ENCODE results near the gene AMACR. TPM values are rescaled to one million over a fixed set of nuclear protein-coding genes. Genes with fewer than 3 reads are reported as not detected.

AMACR gene
- total and polyA plus RNA-seq, 2 of the 8 experiments (the other 6 are each of a cell fraction or from before 2014, with no cell fraction given) = 9.1 to 12.6 TPM

- no peak for FAIRE-seq
- POLR2A ChIA-PET (ENCODE audit: partially characterized antibody) = interaction anchor here (1.3 kb wide), 1 partner anchor 14 kb away, joined by 5 read pairs; the partner anchor contains the start of gene AMACR
- H2AK5ac ChIP-seq (ENCODE audit: low read depth, low read length) = no peak overlapping the region
Observed at GRCh38 chr5:34022121-34022705, 14.4 kb upstream of the AMACR start.

More at GRCh38 chr5:34022121-34022705, 14.4 kb upstream of the AMACR start:
- Histone ChIP-seq H4K5ac (ENCODE audit: insufficient read length, low read depth, low read length) (no peak overlapping the region), H3K36me3 (ENCODE audit: control insufficient read depth in 2 of 4, insufficient read depth in 4 of 4, low read length in 3 of 4) (no peaks in the 10 kb centered on the region), H2BK15ac (ENCODE audit: low read length) (no peak overlapping the region), H3K4me3 (ENCODE audit: extremely low read depth in 1 of 4, insufficient read depth in 2 of 4, low read depth in 3 of 4, low read length in 4 of 4) (no peak overlapping the region), H3K56ac (replicated peaks; ENCODE audit: insufficient read length, low read depth, low read length) (no peak overlapping the region), H3K4me2 (ENCODE audit: insufficient read depth in 1 of 2, low read depth in 2 of 2, low read length in 2 of 2) (no peak overlapping the region), H3K18ac (ENCODE audit: extremely low read depth, low read length) (no peak overlapping the region), H3K4me1 (replicated peaks in 1 of 4; ENCODE audit: control insufficient read depth in 3 of 4, insufficient read depth in 4 of 4, low read length in 3 of 4) (no peaks in the 10 kb centered on the region), H2BK12ac (ENCODE audit: low read depth, low read length) (no peak overlapping the region), H4K91ac (replicated peaks; ENCODE audit: insufficient read length, low read length) (no peak overlapping the region), H3K79me1 (ENCODE audit: low read depth, low read length) (no peaks in the 10 kb centered on the region), H3K27ac (ENCODE audit: low read depth, low read length) (no peak overlapping the region), H3K9me3 (ENCODE audit: insufficient read depth in 2 of 2, low read depth in 1 of 2, low read length in 1 of 2) (no peaks in the 10 kb centered on the region), H2BK120ac (replicated peaks; ENCODE audit: low read depth, low read length) (no peak overlapping the region), H3K79me2 (ENCODE audit: control insufficient read depth in 1 of 2, insufficient read depth in 2 of 2, low read length in 2 of 2) (no peaks in the 10 kb centered on the region), H3K23me2 (ENCODE audit: low read depth, low read length) (no peaks in the 10 kb centered on the region), H2BK5ac (ENCODE audit: low read depth, low read length) (no peak overlapping the region), H3K4ac (replicated peaks; ENCODE audit: insufficient read length, low read depth, low read length) (no peak overlapping the region), H3K9ac (replicated peaks in 1 of 4; ENCODE audit: extremely low read depth in 1 of 4, low read depth in 3 of 4, low read length in 3 of 4) (no peak overlapping the region), H3K27me3 (replicated peaks in 1 of 4; ENCODE audit: control insufficient read depth in 3 of 4, extremely low read depth in 1 of 4, insufficient read depth in 3 of 4, low read length in 3 of 4) (no peaks in the 10 kb centered on the region), H2BK20ac (ENCODE audit: low read length) (no peak overlapping the region), H3K14ac (ENCODE audit: insufficient read length) (no peak overlapping the region), H3K23ac (ENCODE audit: insufficient read length) (no peak overlapping the region), H4K20me1 (replicated peaks in 1 of 2; ENCODE audit: control insufficient read depth in 1 of 2, insufficient read depth in 2 of 2, low read length in 2 of 2) (no peaks in the 10 kb centered on the region), H4K8ac (ENCODE audit: extremely low read depth, insufficient read depth, low read length) (no peak overlapping the region), H2AFZ (ENCODE audit: low read length) (no peak overlapping the region)
- DNase-seq (ENCODE audit: low read depth in 1 of 2, low spot score in 2 of 2) = no peak
- 71% methylated on average over 2 of the region's 2 CpGs; no CpG with 5 or more reads in 1 of the 2 experiments for WGBS, 2 experiments (ENCODE audit: extremely low coverage in 1 of 2, insufficient coverage in 1 of 2, insufficient read length in 1 of 2, insufficient replicate concordance in 2 of 2, low coverage in 1 of 2, low lambda C conversion rate in 2 of 2, missing lambda C conversion rate in 1 of 2)
- CTCF ChIA-PET (ENCODE audit: partially characterized antibody) = interaction anchor here (0.6 to 1.5 kb wide), 4 partner anchors 12 to 981 kb away, joined by 3 to 4 read pairs (median 3); no protein-coding TSS in a partner anchor
- TF ChIP-seq, protein P1, sequence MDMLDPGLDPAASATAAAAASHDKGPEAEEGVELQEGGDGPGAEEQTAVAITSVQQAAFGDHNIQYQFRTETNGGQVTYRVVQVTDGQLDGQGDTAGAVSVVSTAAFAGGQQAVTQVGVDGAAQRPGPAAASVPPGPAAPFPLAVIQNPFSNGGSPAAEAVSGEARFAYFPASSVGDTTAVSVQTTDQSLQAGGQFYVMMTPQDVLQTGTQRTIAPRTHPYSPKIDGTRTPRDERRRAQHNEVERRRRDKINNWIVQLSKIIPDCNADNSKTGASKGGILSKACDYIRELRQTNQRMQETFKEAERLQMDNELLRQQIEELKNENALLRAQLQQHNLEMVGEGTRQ (IDR thresholded peaks at IDR 0.05; ENCODE audit: low read length) = no peak
- TF ChIP-seq, protein P2, sequence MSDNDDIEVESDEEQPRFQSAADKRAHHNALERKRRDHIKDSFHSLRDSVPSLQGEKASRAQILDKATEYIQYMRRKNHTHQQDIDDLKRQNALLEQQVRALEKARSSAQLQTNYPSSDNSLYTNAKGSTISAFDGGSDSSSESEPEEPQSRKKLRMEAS (IDR thresholded peaks at IDR 0.05) = no peak
- TF ChIP-seq, protein P3, sequence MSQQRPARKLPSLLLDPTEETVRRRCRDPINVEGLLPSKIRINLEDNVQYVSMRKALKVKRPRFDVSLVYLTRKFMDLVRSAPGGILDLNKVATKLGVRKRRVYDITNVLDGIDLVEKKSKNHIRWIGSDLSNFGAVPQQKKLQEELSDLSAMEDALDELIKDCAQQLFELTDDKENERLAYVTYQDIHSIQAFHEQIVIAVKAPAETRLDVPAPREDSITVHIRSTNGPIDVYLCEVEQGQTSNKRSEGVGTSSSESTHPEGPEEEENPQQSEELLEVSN (IDR thresholded peaks at IDR 0.05) = no peak
- TF ChIP-seq BCL11A (IDR thresholded peaks at IDR 0.05; ENCODE audit: low read depth in 2 of 2, low read length in 2 of 2) = no peak
- no peak for TF ChIP-seq POLR2AphosphoS5 (IDR thresholded peaks at IDR 0.05; ENCODE audit: low read depth, low read length)
- TF ChIP-seq BACH1 (IDR thresholded peaks at IDR 0.05; ENCODE audit: low read length) = no peak
- TF ChIP-seq BRCA1 (IDR thresholded peaks at IDR 0.05; ENCODE audit: low read depth, low read length) = no peak
- no peak for TF ChIP-seq SP4 (IDR thresholded peaks at IDR 0.05; ENCODE audit: low read length)
- TF ChIP-seq ATF3 (IDR thresholded peaks at IDR 0.05; ENCODE audit: insufficient read depth, low read depth, low read length) = no peak

Measured in H1 (cell line).